ENCODE data around the gene TPRX1.
"Not testable (repeated sequence)": the region's sequence is repeated elsewhere in the genome, so short reads cannot be mapped to it uniquely, and the experiment has no call there.

Gene TPRX1

DNA sequence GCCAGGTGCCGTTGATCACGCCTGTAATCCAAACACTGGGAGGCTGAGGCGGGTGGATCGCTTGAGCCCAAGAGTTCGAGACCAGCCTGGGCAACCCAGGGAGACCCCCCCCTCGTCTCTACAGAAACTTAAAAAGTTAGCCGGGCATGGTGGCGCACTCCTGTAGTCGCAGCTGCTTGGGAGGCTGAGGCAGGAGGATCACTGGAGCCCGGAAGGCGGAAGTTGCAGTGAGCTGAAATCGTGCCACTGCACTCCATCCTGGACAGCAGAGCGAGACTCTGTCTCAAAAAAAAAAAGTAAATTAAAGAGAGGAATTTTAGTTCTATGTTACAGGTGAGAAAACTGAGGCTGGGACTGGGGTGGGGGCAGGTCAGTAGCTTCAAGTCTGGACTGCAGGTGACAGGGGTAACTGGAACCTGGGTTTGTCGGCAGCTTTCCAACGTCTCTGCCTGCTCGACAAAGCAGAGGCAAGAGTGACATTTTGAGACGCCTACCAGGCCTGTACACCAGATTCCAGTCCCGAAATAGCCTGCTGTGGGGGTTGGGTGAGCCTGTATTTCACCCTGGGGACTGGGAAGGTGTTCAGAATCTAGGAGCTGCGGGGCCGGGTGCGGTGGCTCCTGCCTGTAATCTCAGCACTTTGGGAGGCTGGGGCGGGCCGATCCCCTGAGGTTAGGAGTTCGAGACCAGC, 24.7 kb downstream of the TPRX1 start:
- TF ChIP-seq, protein P1, sequence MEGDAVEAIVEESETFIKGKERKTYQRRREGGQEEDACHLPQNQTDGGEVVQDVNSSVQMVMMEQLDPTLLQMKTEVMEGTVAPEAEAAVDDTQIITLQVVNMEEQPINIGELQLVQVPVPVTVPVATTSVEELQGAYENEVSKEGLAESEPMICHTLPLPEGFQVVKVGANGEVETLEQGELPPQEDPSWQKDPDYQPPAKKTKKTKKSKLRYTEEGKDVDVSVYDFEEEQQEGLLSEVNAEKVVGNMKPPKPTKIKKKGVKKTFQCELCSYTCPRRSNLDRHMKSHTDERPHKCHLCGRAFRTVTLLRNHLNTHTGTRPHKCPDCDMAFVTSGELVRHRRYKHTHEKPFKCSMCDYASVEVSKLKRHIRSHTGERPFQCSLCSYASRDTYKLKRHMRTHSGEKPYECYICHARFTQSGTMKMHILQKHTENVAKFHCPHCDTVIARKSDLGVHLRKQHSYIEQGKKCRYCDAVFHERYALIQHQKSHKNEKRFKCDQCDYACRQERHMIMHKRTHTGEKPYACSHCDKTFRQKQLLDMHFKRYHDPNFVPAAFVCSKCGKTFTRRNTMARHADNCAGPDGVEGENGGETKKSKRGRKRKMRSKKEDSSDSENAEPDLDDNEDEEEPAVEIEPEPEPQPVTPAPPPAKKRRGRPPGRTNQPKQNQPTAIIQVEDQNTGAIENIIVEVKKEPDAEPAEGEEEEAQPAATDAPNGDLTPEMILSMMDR (IDR thresholded peaks at IDR 0.05; ENCODE audit: low read depth, low read length, missing control alignments) = no peak
- no peak for DNase-seq (ENCODE audit: low read depth)
- H3K4me3 ChIP-seq (ENCODE audit: low read depth, low read length) = peak overlapping the region; percentile 93
- in situ Hi-C loops (cut with HindIII; ENCODE audit: low sequenced_read_pairs) = no loop called here

DNA sequence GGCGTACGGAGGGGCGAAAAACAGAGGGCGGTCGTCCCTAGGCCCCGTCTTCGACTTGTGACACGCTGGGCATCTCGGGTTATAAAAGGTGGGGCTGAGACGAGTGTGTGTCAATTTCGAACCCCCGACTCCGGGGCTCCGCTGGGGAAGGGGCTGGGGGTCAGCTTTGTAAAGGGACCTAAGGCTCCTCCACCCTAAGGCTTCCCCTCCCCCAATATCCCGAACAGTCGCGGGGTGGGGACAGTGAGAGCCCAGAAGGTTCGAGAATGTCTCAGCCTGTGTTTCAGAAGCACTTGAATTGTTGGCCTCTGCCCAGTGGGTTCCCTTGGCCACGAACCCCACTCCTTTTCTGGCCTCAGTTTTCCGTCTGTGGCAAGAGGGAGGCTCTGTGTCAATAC, 25.4 kb downstream of the TPRX1 start:
- TF ChIP-seq, protein P1 (IDR thresholded peaks at IDR 0.05; ENCODE audit: low read depth, low read length, missing control alignments) = no peak
- H3K4me3 ChIP-seq (ENCODE audit: low read depth, low read length) = peak overlapping the region; percentile 93
- DNase-seq (ENCODE audit: low read depth) = no peak
- in situ Hi-C loops (cut with HindIII; ENCODE audit: low sequenced_read_pairs) = no loop called here

DNA sequence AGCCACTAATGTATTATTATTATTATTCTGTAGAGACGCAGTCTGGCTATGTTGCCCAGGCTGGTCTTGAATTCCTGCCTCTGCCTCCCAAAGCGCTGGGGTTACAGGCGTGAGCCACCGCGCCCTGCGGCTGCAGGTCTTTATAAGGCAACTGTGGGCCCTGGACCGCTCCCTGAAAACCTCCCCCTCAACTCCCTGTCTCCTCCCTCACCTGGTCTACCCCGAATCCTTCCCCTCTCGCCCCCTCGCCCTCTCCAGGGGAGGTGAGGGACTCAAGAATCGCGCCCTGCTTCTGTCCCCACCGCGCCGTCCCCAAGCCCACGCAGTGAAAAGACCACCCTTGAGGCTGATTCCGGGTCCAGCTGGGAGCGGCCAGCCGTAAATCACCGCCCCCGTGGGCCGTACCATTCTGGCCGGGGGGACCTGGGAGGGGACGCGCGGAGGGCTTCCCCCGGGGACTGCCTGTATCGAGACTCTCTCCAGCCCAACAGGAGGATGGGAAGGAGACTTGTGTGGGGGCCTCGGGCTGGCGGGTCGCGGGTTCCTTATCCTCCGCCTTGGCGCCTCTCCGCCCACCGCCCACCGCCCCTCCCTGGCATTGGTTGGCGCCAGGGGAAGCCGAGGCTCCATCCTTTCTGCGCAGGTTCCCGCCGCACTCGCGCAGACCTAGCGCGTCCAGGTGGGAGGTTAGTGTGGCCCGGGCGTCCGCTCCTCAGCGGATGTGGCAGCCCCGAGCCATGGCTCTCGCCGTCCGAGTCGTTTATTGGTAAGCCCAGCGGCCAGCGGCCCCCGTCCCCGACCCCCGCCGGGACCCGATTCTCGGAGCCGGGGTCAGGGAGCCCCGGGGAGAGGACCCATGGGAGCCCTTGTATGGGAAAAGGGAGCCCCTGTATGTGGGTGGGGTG, 26.1 kb downstream of the TPRX1 start, which contains the start of gene SELENOW:
Gene SELENOW (plus strand): TSS at position 655 of the 905 bp plus-strand sequence. CDS start 83 bp downstream, at position 738.
- DNase-seq (ENCODE audit: low read depth) = peak; percentile 18
- TF ChIP-seq, protein P1 (IDR thresholded peaks at IDR 0.05; ENCODE audit: low read depth, low read length, missing control alignments) = no peak
- H3K4me3 ChIP-seq (ENCODE audit: low read depth, low read length) = peak within 1 kb of the TSS; percentile 93
- in situ Hi-C loops (cut with HindIII; ENCODE audit: low sequenced_read_pairs) = no loop called here

DNA sequence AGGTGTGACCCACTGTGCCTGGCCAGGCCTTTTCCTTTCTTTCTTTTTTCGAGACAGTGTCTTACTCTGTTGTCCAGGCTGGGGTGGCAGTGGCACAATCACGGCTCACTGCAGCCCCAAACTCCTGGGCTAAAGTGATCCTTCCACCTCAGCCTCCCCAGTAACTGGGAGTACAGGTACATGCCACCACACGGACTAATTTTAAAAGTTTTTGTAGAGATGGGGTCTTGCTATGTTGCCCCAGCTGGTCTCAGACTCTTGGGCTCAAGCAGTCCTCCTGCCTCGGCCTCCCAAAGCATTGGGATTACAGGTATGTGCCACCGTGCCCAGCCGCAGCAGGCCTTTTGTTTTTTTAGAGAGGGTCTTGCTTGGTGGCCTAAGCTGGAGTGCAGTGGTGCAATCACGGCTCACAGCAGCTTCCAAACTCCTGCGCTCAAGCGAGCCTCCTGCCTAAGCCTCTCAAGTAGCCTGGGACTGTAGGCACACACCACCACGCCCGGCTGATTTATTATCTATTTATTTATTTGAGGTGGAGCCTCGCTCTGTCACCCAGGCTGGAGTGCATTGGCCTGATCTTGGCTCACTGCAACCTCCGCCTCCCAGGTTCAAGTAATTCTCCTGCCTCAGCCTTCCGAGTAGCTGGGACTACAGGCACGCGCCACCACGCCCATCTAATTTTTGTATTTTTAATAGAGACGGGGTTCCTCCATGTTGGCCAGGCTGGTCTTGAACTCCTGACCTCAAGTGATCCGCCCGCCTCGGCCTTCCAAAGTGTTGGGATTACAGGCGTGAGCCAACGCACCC, 26.9 kb downstream of the TPRX1 start:
- peak overlapping the region; percentile 93 for H3K4me3 ChIP-seq (ENCODE audit: low read depth, low read length)

DNA sequence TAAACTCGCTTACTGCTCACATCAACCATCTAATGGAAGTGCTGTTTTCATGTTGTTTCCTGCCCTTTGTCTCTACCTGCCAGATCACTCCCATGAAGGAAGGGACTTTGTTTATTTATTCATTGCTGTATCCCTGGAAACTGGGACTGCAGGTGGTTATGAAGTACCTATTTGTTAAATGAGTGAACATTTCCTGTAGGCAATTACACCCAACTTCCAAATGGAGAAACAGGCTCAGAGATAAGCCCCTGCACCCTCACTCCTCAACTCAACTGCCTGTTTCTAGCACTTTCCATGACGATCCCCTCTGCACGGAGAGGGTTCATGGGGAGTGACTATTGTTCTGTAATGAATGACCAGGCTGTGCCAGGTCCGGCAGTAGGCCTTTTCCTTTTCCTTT, 27.8 kb downstream of the TPRX1 start:
- H3K4me3 ChIP-seq (ENCODE audit: low read depth, low read length) = no peak overlapping the region
- no peak for DNase-seq (ENCODE audit: low read depth)
- in situ Hi-C loops (cut with HindIII; ENCODE audit: low sequenced_read_pairs) = no loop called here
- TF ChIP-seq, protein P1 (IDR thresholded peaks at IDR 0.05; ENCODE audit: low read depth, low read length, missing control alignments) = no peak

More for the DNA sequence above, 26.9 kb downstream of the TPRX1 start:
- DNase-seq (ENCODE audit: low read depth); in situ Hi-C loops (cut with HindIII; ENCODE audit: low sequenced_read_pairs): not testable (repeated sequence)

DNA sequence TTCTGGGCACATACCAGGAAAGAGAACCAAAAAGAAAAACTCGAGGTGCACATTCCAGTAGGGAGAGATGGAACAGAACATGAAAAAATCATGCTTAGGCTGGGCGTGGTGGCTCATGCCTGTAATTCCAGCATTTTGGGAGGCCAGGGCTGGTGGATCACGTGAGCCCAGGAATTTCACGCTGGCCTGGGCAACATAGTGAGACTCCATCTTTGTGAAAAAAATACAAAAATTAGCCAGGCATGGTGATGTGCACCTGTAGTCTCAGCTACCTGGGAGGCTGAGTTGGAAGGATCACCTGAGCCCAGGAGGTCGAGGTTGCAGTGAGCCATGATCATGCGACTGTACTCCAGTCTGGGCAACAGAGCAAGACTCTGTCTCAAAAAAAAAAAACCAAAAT, 33.1 kb downstream of the TPRX1 start:
- H3K4me3 ChIP-seq (ENCODE audit: low read depth, low read length); DNase-seq (ENCODE audit: low read depth); in situ Hi-C loops (cut with HindIII; ENCODE audit: low sequenced_read_pairs): not testable (repeated sequence)

DNA sequence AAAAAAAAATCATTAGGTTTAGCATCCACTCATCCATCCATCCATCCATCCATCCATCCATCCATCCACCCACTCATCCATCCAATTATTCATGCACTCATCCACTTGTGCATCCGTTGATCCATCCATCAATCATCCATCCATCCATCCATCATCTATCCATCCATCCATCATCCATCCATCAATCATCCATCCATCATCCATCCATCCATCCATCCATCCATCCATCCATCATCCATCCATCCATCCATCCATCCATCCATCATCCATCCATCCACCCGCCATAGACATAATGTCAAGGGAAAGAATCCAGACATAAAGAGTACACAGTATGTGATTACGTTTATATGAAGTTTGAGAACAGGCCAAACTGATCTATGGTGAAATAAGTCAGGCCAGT, 34.8 kb downstream of the TPRX1 start:
- no peak overlapping the region for H3K4me3 ChIP-seq (ENCODE audit: low read depth, low read length)
- no peak for DNase-seq (ENCODE audit: low read depth)
- in situ Hi-C loops (cut with HindIII; ENCODE audit: low sequenced_read_pairs) = no loop called here
- TF ChIP-seq, protein P1 (IDR thresholded peaks at IDR 0.05; ENCODE audit: low read depth, low read length, missing control alignments) = no peak

All from astrocyte of the cerebellum (primary cell).